ENCODE measurements around the gene KDM2A.

The KDM2A gene

DNA sequence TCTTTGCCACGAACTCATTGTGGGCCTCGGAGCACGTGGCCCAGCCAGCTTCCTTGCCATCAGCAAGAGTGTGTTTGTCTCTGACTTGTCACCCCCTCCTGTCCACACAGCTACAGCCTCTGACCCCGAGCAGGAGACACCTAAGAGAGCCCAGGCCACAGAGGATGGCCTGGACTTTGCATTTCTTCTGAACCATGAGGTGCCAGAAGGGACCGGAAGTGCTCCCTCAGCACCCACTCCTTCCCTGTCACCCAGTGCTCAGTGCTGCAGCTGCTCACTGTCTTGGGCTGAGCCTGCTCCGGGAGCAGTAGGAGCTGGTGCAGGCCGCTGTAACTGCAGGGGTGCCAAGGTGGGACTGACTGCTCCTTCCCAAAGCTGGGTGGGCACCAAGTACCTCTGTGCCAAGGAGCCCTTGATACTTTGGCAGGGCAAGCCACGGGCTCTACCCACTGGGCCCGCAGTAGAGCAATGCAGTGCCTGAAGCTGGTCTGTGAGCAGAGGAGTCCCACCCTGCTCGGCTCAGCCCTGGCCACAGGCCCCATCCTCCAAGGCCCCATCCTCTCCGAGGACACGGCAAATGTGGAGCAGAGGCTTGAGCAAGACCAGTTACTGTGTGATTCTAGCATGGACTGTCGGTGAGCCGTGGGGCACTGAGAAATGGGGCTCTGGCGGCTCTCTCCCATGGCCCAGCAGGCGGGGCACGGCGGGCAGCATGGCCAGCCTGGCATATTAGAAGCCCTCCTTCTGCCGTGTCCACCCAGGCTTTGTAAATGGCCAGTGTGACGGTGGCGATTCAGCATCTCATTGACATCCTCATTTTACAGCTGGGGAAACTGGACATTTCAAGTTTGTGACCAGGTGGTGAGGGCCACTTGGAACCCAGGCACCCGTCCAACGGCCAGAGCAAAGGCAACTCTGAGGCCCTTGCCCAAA lies 153.5 kb downstream of the KDM2A start:
- DNase-seq (ENCODE audit: low spot score) = no peak
- FAIRE-seq = no peak

DNA sequence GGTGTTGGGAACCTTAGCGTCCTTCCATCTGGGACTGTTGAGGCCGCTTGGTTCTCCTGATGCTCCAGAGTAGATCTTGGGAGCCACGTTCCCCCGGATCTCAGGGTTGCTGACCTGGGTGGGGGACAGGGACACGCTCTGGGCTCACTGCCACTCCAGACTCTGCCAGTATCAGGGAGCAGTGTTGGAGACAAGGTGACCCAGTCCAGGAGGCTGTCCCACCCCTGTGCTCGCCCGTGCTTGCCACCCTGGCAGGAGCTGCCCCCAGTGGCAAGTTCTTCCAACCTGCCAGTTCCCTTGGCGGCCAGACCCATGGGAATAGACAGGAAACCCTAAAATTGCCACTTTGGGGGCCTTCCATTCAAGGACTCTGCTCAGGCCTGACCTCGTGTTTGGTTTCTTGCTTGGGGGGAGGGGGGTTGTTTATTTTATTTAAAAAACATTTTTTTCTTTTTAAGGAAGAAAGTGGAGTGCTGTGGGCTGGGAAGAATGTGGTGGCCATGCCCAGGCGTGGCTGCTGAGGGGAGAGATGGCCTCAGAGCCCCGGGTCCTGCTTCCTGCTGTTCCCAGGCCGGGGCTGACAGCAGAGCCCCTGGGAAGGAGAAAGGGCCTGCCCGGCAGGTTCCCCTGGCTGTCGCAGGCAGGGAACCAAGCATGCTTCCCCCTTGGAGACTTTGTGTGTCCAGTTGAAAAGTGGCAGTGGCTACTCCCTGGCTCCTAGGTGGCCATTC lies 154.4 kb downstream of the KDM2A start:
- no peak for DNase-seq (ENCODE audit: low spot score)
- FAIRE-seq = no peak

DNA sequence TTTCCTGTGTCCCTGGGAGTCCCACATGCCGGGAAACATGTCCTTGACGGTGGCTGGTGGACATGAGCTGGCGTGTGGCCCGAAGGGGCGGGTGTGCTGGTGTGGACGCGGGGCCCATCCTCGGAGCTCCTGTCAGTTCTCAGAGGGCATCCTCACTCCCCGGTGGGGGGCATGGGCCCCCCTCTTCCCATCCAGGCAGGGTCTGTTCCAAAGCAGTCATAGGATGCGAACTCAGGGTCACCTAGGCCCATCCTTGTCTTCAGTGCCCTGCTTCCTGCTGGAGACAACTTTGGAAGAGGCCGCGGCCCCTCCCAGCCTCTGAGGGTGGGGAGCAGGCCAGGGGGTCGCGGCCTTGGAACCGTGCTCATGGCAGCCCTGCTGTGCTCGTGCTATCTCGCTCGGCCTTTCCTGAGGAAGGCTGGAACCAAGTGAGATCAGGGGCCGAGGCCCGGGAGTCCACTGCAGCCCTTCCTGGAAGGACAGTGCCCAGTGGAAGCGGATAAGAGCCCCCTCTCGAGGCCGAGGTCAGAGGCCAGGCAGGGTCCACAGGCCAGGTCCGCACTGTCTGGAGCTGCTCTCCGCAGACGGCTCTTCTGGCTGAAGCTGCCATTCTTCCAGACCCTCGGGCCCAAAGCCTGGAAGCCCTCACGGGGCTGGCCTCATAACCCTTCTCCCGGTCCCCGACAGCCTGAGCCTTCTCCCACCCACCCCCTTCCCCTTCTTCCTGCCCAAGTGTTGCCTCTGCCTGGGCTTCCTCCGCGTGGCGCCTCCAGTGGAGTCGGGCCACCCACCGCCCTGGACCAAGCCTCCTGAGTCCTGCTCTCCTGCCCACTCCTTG lies 155.9 kb downstream of the KDM2A start:
- FAIRE-seq (no peak), DNase-seq (ENCODE audit: low spot score) (no peak)

DNA sequence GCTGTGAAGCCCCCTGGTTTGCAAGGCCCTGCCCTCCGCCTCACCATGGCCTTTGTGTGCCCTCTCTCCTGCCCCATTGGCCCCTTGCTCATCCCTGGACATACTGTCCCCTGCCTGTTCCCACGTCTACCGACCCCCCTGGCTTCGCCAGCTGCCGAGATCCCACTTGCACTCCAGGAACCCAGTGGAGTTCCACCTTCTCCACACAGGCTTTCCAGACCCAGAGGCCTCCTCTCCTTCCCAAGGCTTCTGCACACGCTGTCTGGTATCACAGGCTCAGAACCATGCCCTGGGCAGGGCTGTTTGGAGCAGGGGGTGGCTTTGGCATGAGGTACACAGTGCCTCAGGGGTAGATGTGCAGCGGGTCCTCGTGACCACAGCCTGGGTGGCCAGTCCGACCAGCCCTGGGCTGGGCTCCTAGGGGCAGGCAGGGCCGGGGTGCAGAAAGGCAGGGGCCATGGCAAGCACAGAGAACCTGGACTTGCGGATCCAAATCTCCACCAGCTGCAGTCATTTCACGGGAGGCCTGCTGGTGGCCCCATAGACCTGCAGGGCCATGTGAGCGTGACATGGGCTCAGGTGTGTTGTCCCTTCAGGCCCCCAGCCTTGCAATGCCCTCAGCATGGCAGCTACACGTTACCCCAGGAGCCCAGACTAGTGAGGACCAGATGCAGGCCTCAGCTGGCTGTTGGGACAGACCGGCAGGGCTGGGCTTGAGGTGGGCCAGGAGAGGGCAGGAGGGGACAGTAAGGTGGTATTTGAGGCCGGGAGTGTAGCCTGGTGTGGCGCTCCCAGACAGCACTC lies 156.7 kb downstream of the KDM2A start:
- DNase-seq (ENCODE audit: low spot score) (no peak), FAIRE-seq (no peak)

DNA sequence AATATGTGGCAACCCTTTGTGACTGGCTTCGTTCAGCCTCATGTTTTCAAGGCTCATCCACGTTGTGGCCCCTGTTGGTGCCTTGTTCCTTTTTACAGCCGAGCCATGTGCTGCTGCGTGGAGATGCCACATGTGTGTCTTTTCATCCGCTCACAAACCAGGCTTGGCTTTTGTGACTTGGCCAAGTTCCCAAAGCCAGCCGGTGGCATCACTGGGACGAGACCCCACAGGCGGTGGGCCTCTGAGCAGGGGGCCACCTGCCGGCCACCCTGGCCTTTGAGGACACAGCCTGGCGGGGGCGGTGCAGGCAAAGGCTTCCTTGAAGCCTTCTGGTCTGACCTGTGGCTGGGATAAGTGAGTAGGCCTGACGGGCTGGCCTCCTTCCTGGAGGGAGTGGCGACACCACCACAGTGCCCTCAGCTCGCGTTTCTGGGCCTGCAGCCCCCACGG lies 157.7 kb downstream of the KDM2A start:
- FAIRE-seq (no peak), DNase-seq (ENCODE audit: low spot score) (no peak)

DNA sequence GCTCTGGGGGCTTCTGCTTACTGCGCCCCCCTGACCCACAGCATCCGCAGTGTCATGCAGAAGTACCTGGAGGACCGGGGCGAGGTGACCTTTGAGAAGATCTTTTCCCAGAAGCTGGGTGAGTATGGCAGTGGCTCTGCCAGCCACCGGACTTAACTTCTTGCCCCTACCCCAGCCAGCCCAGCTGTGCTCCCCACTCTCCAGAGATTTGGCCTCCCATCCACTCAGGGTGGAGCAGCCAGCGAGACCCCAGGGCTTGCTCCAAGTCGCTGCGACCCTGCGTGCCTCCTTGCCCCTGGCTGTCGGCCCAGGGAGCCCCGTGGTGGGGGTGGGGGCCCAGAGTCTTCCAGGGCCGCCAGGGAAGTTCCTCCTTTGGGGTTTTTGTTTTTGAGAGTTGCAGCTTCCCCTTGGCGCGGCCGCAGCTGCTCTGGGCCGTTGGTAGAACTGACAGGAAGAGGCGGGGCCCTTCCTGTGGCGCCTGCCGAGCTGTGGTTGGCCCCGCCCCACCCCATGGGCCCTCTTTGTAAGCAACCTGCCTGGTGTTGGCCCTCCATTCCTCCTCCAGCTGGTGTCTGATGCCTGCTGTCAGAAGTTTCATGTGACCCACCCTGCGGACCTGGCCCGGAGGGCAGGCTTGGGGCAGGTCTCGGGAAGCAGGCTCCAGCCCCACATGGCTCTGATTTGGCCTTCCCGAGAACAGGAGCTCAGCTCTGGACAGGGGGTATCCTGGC lies 158.3 kb downstream of the KDM2A start:
- FAIRE-seq = no peak
- no peak for DNase-seq (ENCODE audit: low spot score)

DNA sequence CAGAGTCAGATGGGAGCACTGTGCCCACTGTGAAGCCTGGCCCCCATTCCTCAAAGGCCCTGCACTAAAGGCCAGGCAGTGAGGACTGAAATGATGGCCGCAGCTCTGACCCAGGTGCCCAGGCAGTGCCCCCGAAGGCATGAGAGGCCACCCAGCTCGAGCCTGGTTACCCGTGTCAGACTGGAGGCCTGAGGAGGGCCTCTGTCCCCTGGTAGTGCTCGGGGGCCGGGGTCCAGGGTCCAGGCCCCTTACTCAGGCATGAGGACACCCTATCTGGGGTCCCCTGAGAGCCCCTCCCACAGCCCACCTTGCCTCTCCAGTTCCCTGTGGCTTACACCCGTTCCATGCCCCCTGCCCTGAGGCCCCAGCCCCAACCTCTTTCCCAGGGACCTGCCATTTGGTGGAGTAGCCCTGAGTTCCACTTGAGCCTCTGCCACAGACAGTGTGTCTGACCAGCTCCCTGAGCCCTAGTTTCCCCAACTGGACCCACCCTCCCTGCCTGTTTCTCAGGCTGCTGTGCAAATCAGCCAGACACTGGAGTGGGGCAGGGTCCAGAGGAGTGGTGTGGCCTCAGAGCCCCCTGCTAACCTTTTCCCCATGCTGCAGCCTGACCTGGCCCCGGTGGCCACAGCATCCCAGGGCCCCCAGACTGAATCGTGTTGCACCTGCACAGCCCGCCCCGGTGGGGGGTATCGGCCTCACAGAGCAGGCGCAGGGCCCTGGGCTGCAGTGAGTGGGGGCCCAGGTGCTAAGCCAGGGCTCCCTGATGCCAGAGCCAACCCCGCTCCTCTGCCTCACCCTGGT lies 159.3 kb downstream of the KDM2A start:
- DNase-seq (ENCODE audit: low spot score) (no peak), FAIRE-seq (no peak)

DNA sequence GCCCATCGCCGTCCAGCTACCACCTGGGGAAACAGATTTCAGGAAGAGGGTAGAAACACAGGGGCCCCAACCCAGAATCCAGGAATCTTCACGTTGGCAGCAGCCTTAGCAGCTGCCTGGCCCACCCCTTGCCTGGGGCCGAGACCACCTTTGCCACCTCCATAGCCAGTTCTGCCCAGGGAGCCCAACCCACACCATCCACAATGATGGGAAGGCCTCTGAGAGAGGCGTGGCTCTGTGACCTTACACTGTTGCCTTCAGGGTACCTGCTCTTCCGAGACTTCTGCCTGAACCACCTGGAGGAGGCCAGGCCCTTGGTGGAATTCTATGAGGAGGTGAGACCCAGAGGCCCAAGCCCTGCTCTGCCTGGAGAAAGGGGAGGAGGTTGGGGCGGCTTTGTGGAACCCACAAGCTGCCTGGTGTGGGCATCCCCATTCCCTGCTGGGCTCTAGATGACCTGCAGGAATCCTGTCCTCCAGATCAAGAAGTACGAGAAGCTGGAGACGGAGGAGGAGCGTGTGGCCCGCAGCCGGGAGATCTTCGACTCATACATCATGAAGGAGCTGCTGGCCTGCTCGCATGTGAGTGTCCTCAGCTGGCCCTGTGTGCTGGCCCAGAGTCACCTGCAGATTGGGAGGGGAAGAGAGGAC lies 160.0 kb downstream of the KDM2A start:
- FAIRE-seq (no peak), DNase-seq (ENCODE audit: low spot score) (no peak)

DNA sequence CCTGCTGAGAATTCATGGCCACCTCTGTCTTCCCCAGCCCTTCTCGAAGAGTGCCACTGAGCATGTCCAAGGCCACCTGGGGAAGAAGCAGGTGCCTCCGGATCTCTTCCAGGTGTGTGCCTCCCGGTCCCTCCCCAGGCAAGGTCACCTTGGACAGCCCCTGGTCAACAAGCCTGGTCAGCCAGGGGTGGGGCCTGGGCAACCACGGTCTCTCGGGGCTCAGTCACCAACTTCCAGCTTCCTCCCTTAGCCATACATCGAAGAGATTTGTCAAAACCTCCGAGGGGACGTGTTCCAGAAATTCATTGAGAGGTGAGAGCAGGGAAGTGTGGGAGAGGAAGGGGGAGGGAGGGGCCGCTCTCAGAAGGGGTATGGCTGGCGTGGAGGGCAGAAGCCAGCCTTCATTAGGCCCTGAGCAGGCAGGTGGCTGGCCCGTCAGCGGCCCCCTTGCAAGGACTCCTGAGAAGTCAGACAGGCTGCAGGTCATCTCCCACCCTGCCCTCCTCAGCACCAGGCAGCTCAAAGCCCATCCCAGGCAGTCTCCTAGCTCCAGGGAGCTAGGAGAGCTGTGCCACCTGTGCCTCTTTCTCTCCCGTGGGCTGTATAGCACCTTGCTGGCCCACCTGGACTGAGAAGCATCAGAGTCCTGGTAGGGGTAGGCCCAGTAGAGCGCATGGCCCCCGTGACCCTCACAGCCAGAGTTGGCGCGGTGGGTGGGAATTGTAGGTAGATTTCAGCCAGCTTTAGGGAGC lies 160.7 kb downstream of the KDM2A start:
- no peak for DNase-seq (ENCODE audit: low spot score)
- FAIRE-seq = no peak

DNA sequence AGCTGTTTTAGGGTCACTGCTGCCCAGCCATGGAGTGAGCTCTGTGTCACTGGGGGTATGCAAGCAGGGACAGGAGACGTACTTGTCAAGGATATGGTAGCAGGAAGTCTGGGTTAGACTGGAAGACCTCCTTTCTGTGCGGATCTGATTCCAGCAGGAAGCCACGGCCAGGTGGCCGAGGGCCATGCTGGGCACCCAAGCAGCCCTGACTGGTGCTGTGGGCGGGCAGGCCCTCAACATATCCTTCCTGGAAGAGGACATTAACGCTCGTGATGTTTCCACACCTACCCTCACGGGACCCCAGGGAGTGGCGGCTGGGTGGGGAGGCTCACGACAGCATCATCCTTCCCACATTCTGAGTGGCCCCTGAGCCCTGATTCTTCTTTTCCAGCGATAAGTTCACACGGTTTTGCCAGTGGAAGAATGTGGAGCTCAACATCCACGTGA lies 161.3 kb downstream of the KDM2A start:
- FAIRE-seq (no peak), DNase-seq (ENCODE audit: low spot score) (no peak)

DNA sequence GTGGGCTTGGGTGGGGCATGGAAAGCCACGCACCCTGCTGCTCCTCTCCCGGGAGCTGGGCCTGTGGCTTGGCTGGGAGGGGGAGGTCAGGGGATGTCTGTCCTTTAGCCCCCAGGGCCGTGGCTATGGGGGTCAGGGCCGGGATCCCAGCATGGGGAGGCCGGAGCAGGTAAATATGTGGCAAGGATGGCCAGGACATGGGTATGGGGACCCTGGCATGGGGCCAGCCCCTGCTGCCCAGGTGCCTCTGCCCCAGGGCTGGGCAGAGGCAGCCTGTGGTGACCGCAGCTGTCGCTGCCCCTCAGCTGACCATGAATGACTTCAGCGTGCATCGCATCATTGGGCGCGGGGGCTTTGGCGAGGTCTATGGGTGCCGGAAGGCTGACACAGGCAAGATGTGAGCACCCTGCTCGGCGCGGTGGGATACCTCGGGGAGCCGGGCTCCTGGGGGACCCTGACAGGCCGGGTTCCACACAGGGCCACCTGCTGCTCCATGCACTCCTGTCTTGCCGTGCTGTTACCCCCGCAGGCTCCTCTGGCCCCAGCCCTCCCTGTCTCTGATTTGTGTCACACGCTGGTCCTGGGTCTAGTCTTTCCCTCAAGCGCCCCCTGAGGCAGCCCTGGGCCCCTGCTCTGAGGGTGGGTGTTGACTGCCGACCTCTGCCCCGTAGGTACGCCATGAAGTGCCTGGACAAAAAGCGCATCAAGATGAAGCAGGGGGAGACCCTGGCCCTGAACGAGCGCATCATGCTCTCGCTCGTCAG lies 161.9 kb downstream of the KDM2A start:
- DNase-seq (ENCODE audit: low spot score) (no peak), FAIRE-seq (no peak)

DNA sequence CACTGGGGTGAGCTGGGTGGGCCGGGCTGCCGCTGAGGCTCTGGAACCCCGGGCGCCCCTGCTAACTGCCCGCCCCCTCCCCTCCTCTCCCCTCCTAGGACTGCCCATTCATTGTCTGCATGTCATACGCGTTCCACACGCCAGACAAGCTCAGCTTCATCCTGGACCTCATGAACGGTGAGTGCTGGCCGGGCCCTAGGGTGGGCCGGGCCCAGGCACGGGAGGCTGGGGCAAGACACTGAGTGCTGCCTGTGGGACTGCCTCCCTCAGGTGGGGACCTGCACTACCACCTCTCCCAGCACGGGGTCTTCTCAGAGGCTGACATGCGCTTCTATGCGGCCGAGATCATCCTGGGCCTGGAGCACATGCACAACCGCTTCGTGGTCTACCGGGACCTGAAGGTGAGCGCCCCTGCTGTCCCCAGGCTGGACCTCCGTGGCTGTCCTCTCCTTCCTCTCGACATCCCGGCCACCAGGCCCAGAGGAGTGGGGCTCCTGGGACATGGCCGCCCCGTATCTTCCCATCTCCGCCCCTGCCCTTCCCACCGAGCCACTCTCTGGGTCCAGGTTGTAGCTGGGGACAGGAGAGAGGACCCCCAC lies 162.6 kb downstream of the KDM2A start:
- no peak for DNase-seq (ENCODE audit: low spot score)
- FAIRE-seq = no peak

DNA sequence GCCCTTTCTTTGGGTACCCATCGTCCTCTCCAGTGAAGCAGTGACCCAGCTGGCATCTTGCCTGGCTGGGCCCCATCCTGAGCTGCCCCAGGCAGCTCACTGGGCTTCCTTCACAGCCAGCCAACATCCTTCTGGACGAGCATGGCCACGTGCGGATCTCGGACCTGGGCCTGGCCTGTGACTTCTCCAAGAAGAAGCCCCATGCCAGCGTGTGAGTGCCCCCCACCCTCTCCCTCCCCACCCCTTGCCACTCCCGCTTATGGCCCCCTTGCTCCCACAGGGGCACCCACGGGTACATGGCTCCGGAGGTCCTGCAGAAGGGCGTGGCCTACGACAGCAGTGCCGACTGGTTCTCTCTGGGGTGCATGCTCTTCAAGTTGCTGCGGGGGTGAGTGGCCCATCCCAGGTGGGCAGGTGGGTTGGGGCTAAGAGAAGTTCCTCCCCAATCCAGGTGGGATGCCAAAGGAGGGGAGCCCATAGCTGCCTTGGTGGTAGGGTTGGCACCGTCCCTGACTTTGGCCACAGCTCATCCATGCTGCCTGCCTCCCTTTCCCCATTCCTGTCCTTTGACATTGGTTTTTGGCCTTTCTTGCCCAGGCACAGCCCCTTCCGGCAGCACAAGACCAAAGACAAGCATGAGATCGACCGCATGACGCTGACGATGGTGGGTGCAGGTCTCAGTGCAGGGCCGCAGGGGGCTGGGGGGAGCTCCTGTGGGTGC lies 163.3 kb downstream of the KDM2A start:
- FAIRE-seq = no peak
- DNase-seq (ENCODE audit: low spot score) = no peak

DNA sequence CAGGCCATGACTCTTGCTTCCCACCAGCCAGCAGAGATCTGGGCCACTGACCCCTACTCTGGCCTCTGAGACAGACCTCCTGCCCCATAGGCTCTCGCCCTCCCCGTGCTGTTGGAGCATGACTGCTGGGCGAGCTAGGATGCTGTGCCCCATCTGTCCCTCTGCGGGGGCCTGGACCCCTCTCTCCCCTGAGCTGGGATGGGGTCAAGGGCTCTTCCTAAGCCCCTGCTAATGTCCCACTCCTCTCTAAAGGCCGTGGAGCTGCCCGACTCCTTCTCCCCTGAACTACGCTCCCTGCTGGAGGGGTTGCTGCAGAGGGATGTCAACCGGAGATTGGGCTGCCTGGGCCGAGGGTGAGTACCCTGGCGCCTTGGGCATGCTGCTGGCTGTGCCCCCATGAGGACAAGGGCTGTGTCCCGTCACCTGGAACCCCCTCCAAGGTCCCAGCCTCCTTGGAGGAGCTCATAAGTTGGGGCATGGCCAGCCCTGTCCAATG lies 163.9 kb downstream of the KDM2A start:
- DNase-seq (ENCODE audit: low spot score) = no peak

DNA sequence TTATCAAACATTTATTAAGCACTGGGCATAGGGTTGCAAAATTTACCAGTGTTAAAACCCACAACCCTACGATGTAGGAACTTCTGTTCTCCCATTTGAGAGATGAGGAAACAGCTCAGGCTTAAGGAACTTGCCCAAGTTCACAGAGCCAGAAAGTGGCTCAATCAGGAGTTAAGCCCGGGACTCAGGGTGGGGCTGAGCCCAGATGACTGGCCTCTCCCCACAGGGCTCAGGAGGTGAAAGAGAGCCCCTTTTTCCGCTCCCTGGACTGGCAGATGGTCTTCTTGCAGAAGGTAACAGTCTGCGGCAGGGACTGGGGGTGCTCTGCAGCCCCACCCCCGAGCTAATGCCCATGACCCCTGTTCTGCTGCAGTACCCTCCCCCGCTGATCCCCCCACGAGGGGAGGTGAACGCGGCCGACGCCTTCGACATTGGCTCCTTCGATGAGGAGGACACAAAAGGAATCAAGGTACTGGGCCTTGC lies 164.5 kb downstream of the KDM2A start:
- FAIRE-seq (no peak), DNase-seq (ENCODE audit: low spot score) (no peak)

More for the DNA sequence above, 163.9 kb downstream of the KDM2A start:
- no peak for FAIRE-seq
